ENCODE results near the gene BRD8. TPM values are rescaled to one million over a fixed set of nuclear protein-coding genes. Genes with fewer than 3 reads are reported as not detected.

BRD8 gene
- total and polyA plus RNA-seq, 2 experiments from 2014 or later: 45.8 to 117 TPM

DNA sequence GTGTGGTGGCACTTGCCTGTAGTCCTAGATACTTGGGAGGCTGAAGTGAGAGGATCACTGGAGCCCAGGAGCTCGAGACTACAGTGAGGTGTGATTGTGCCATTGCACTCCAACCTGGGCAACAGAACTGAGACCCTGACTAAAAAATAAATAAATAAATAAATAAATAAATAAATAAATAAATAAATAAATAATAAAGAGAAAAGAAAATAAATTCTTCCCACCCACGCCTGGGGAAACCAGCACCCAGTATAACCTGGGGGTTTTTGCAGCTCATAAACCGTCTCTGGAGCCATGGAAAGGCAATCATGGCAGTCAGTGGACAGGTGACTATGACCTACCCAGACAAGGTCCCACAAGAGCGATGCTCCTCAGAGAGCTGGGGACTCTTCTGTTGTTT lies 86.7 kb downstream of the BRD8 start:
- no peak for DNase-seq (ENCODE audit: low spot score)
- H3K4me1 Mint-ChIP-seq: peaks cover 52% of the 10 kb centered on the region
- H3K36me3 ChIP-seq (ENCODE audit: insufficient read depth): no peaks in the 10 kb centered on the region
- H3K4me1 ChIP-seq (ENCODE audit: insufficient read depth): peaks cover 42% of the 10 kb centered on the region
- no peak overlapping the region for H2AFZ ChIP-seq
- peaks cover 6% of the 10 kb centered on the region for H4K20me1 ChIP-seq (replicated peaks; ENCODE audit: insufficient read depth)
- H3K4me2 ChIP-seq: peak overlapping the region; percentile 67; the same call in 1 of the 2 replicates
- no peaks in the 10 kb centered on the region for H3K9me2 ChIP-seq (ENCODE audit: insufficient read depth)
- H3K27me3 Mint-ChIP-seq (ENCODE audit: insufficient read depth, low read depth, poor library complexity): peaks cover 89% of the 10 kb centered on the region
- TF ChIP-seq STAT1 (IDR thresholded peaks at IDR 0.05; ENCODE audit: unreplicated experiment): no peak
- no peak for TF ChIP-seq ZNF331 (CRISPR knock-in tag; IDR thresholded peaks at IDR 0.05; ENCODE audit: low read depth)
- no peak for TF ChIP-seq EZH2 (IDR thresholded peaks at IDR 0.05; ENCODE audit: low read depth, unreplicated experiment)
- TF ChIP-seq NANOG (IDR thresholded peaks at IDR 0.05; ENCODE audit: borderline replicate concordance): no peak
- TF ChIP-seq, protein P1, sequence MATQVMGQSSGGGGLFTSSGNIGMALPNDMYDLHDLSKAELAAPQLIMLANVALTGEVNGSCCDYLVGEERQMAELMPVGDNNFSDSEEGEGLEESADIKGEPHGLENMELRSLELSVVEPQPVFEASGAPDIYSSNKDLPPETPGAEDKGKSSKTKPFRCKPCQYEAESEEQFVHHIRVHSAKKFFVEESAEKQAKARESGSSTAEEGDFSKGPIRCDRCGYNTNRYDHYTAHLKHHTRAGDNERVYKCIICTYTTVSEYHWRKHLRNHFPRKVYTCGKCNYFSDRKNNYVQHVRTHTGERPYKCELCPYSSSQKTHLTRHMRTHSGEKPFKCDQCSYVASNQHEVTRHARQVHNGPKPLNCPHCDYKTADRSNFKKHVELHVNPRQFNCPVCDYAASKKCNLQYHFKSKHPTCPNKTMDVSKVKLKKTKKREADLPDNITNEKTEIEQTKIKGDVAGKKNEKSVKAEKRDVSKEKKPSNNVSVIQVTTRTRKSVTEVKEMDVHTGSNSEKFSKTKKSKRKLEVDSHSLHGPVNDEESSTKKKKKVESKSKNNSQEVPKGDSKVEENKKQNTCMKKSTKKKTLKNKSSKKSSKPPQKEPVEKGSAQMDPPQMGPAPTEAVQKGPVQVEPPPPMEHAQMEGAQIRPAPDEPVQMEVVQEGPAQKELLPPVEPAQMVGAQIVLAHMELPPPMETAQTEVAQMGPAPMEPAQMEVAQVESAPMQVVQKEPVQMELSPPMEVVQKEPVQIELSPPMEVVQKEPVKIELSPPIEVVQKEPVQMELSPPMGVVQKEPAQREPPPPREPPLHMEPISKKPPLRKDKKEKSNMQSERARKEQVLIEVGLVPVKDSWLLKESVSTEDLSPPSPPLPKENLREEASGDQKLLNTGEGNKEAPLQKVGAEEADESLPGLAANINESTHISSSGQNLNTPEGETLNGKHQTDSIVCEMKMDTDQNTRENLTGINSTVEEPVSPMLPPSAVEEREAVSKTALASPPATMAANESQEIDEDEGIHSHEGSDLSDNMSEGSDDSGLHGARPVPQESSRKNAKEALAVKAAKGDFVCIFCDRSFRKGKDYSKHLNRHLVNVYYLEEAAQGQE (IDR thresholded peaks at IDR 0.05; ENCODE audit: unreplicated experiment): no peak
- no peak for TF ChIP-seq POLR2AphosphoS5 (IDR thresholded peaks at IDR 0.05; ENCODE audit: low read depth)
- TF ChIP-seq ZNF114 (CRISPR knock-in tag; IDR thresholded peaks at IDR 0.05): no peak
- TF ChIP-seq EZH2phosphoT487 (IDR thresholded peaks at IDR 0.05; ENCODE audit: unreplicated experiment): no peak
- no peak for TF ChIP-seq CREB1 (CRISPR knock-in tag; IDR thresholded peaks at IDR 0.05; ENCODE audit: low read depth)
- TF ChIP-seq, protein P2, sequence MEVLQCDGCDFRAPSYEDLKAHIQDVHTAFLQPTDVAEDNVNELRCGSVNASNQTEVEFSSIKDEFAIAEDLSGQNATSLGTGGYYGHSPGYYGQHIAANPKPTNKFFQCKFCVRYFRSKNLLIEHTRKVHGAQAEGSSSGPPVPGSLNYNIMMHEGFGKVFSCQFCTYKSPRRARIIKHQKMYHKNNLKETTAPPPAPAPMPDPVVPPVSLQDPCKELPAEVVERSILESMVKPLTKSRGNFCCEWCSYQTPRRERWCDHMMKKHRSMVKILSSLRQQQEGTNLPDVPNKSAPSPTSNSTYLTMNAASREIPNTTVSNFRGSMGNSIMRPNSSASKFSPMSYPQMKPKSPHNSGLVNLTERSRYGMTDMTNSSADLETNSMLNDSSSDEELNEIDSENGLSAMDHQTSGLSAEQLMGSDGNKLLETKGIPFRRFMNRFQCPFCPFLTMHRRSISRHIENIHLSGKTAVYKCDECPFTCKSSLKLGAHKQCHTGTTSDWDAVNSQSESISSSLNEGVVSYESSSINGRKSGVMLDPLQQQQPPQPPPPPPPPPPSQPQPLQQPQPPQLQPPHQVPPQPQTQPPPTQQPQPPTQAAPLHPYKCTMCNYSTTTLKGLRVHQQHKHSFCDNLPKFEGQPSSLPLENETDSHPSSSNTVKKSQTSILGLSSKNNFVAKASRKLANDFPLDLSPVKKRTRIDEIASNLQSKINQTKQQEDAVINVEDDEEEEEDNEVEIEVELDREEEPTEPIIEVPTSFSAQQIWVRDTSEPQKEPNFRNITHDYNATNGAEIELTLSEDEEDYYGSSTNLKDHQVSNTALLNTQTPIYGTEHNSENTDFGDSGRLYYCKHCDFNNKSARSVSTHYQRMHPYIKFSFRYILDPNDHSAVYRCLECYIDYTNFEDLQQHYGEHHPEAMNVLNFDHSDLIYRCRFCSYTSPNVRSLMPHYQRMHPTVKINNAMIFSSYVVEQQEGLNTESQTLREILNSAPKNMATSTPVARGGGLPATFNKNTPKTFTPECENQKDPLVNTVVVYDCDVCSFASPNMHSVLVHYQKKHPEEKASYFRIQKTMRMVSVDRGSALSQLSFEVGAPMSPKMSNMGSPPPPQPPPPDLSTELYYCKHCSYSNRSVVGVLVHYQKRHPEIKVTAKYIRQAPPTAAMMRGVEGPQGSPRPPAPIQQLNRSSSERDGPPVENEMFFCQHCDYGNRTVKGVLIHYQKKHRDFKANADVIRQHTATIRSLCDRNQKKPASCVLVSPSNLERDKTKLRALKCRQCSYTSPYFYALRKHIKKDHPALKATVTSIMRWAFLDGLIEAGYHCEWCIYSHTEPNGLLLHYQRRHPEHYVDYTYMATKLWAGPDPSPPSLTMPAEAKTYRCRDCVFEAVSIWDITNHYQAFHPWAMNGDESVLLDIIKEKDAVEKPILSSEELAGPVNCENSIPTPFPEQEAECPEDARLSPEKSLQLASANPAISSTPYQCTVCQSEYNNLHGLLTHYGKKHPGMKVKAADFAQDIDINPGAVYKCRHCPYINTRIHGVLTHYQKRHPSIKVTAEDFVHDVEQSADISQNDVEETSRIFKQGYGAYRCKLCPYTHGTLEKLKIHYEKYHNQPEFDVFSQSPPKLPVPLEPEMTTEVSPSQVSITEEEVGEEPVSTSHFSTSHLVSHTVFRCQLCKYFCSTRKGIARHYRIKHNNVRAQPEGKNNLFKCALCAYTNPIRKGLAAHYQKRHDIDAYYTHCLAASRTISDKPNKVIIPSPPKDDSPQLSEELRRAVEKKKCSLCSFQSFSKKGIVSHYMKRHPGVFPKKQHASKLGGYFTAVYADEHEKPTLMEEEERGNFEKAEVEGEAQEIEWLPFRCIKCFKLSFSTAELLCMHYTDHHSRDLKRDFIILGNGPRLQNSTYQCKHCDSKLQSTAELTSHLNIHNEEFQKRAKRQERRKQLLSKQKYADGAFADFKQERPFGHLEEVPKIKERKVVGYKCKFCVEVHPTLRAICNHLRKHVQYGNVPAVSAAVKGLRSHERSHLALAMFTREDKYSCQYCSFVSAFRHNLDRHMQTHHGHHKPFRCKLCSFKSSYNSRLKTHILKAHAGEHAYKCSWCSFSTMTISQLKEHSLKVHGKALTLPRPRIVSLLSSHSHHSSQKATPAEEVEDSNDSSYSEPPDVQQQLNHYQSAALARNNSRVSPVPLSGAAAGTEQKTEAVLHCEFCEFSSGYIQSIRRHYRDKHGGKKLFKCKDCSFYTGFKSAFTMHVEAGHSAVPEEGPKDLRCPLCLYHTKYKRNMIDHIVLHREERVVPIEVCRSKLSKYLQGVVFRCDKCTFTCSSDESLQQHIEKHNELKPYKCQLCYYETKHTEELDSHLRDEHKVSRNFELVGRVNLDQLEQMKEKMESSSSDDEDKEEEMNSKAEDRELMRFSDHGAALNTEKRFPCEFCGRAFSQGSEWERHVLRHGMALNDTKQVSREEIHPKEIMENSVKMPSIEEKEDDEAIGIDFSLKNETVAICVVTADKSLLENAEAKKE (CRISPR knock-in tag; IDR thresholded peaks at IDR 0.05): no peak
- no peak for TF ChIP-seq JUNB (IDR thresholded peaks at IDR 0.05; ENCODE audit: unreplicated experiment)
- TF ChIP-seq, protein P3, sequence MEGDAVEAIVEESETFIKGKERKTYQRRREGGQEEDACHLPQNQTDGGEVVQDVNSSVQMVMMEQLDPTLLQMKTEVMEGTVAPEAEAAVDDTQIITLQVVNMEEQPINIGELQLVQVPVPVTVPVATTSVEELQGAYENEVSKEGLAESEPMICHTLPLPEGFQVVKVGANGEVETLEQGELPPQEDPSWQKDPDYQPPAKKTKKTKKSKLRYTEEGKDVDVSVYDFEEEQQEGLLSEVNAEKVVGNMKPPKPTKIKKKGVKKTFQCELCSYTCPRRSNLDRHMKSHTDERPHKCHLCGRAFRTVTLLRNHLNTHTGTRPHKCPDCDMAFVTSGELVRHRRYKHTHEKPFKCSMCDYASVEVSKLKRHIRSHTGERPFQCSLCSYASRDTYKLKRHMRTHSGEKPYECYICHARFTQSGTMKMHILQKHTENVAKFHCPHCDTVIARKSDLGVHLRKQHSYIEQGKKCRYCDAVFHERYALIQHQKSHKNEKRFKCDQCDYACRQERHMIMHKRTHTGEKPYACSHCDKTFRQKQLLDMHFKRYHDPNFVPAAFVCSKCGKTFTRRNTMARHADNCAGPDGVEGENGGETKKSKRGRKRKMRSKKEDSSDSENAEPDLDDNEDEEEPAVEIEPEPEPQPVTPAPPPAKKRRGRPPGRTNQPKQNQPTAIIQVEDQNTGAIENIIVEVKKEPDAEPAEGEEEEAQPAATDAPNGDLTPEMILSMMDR (conservative IDR thresholded peaks at IDR 0.05; ENCODE audit: low read depth in 2 of 2): no peak
- TF ChIP-seq, protein P4, sequence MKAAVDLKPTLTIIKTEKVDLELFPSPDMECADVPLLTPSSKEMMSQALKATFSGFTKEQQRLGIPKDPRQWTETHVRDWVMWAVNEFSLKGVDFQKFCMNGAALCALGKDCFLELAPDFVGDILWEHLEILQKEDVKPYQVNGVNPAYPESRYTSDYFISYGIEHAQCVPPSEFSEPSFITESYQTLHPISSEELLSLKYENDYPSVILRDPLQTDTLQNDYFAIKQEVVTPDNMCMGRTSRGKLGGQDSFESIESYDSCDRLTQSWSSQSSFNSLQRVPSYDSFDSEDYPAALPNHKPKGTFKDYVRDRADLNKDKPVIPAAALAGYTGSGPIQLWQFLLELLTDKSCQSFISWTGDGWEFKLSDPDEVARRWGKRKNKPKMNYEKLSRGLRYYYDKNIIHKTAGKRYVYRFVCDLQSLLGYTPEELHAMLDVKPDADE (IDR thresholded peaks at IDR 0.05): no peak
- no peaks in the 10 kb centered on the region for H3K36me3 Mint-ChIP-seq (ENCODE audit: low read depth)
- no peak for ATAC-seq
- H3K27ac Mint-ChIP-seq: no peak overlapping the region
- H3K79me2 ChIP-seq (replicated peaks; ENCODE audit: insufficient read depth): no peaks in the 10 kb centered on the region
- no peak overlapping the region for H3K27ac ChIP-seq (ENCODE audit: low read depth)
- H3K4me3 ChIP-seq: no peak overlapping the region
- H3F3A ChIP-seq (replicated peaks; ENCODE audit: low read depth): peaks cover 13% of the 10 kb centered on the region
- H3K27me3 ChIP-seq (ENCODE audit: insufficient read depth): peaks cover 94% of the 10 kb centered on the region
- H3K4me3 Mint-ChIP-seq: no peak overlapping the region
- no peaks in the 10 kb centered on the region for H3K9me3 Mint-ChIP-seq
